ENCODE measurements around the gene IGIP.

The IGIP gene

DNA sequence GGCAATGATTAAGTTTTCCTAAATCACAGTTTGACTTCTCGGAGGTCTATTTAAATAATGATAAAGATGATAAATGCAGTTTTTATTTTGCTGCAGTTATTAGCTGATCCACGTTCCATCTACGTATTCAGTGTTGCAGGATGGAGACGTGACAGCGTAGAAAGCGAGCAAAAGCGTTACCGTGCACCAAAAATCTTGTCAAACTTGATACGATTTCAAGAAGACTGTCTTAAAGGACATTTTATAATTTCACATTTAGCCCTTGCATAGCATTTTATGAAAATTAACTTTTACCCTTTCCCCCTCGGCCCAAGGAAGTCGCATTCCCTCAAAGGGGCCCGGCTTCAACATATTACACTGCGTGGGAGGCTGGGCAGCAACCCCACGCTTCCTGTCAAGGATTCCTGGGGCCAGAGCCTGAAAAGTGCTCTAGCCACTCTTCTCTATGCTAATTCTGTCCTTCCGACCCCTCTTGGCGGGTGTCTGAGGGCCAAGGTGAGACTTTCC, 18.9 kb upstream of the IGIP start:
- FAIRE-seq (no peak), DNase-seq (ENCODE audit: insufficient read length, low spot score) (no peak)
- TF ChIP-seq, protein P1, sequence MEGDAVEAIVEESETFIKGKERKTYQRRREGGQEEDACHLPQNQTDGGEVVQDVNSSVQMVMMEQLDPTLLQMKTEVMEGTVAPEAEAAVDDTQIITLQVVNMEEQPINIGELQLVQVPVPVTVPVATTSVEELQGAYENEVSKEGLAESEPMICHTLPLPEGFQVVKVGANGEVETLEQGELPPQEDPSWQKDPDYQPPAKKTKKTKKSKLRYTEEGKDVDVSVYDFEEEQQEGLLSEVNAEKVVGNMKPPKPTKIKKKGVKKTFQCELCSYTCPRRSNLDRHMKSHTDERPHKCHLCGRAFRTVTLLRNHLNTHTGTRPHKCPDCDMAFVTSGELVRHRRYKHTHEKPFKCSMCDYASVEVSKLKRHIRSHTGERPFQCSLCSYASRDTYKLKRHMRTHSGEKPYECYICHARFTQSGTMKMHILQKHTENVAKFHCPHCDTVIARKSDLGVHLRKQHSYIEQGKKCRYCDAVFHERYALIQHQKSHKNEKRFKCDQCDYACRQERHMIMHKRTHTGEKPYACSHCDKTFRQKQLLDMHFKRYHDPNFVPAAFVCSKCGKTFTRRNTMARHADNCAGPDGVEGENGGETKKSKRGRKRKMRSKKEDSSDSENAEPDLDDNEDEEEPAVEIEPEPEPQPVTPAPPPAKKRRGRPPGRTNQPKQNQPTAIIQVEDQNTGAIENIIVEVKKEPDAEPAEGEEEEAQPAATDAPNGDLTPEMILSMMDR (IDR thresholded peaks at IDR 0.05; ENCODE audit: insufficient read depth, missing control alignments) = no peak

DNA sequence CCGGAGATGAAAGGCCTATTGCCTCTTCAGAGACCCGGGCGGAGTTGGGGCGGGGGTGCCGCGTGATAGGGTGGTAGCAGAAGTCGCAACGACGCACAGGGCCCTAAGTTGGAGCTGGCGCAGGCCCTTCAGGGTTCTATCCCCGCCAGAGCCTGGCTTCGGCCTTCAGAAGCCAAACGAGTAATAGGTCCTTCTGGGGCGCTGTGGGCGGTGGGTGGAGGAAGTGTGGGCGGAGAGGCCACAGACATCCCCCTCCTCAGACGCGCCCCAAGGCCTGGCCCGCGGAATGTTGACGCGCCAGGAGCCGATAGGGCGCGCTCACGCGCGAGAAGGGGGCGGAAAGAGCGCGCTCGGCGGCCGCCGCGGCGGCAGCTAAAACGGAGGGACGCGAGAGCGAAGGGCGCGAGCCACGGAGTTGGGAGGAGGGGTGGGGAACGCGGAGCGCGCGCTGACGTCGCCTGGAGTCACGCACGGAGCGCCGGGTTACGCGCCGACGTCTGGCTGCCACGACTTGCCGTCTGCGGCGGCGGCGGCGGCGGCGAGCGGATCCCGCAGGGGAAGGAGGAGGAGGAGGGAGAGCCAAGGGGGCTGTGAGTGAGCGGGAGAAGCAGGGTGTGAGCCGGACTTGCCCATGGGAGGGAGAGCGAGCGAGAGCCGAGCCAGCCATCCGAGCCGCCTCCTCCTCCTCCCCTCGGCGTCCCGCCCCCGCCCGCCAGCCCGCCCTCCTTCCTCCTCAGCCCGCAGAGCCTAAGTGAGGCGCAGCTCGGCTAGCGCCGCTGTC, 18.2 kb upstream of the IGIP start:
- FAIRE-seq (no peak), DNase-seq (ENCODE audit: insufficient read length, low spot score) (peak; percentile 58)
- TF ChIP-seq, protein P1 (IDR thresholded peaks at IDR 0.05; ENCODE audit: insufficient read depth, missing control alignments) = peak; percentile 12

DNA sequence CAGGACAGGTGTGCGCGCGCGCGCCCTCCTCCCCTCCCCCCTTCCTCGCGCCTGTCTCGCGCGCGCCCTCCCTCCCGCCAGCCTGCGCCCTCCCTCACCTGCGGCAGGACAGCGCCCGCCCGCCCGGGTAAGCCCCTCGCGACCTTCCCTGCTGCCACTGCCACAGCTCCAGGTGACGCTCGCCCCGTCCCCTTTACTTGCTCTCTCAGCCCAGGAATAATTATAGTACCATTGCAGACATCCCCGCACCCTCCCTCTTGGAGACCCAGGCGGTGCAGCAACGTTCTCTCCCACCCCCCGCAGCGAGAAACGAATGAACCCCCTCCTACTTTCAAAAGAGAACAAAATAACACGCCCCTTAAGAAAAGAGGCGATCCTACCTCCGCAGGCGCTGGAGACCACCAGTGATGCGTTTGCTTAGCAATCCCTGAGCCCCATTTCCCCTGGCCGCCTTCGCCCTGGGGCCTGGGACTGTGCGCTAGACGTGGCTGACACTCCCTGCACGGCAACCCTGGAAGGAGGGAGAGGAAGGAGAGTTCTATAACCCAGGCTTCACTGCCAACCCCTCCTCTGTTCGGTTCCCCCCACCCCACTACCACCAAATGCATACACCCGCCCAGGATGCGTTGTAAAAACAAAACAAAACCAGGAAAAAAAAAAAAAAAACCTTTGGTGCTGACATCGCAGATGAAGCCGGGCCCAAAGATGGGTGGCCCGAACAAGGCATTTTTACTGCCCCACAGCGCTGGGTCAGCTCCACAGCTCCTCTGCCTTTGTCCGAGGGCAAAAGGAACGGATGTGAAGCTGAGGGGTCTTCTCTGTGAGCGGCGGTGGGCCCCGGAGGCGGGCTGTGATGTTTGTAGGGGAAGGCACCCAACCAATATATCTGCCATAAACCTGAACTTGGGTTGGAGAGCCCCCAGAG, 17.4 kb upstream of the IGIP start:
- FAIRE-seq = no peak
- no peak for DNase-seq (ENCODE audit: insufficient read length, low spot score)
- TF ChIP-seq, protein P1 (IDR thresholded peaks at IDR 0.05; ENCODE audit: insufficient read depth, missing control alignments) = no peak

DNA sequence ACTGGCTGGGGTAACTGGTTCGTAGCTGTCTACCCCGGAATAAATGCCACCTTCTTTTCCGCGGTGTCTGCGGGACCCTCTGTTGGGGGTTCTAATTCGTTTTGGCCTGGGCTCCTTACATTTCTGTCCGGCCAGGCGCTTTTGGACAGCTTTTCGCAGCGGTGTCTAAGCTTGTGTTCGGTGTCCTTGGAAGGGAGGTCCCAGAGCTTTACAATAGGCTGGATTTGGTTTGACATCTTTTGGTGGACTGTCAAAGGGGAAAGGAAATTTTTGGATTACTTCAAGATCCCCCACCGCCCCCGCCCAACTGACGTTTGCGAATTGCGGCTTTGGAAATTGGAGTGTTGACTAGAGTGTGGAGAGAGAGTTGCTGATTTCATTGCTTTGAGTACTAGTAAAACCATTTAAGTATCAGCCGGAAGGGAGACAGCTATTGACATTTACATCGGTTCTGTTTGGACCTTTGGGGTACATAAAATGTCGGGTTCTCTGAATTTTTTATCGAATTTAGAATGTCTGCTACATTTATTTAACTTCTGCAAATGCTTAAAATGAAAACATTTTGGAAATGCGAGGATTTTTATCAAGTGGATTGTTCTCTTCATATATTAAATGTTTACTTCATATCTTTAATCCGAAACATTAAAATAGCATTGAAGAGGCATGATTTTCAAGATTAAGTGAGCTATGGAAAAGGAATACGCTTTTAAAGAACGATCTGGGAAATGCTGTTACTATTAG, 16.5 kb upstream of the IGIP start:
- DNase-seq (ENCODE audit: insufficient read length, low spot score) (no peak), FAIRE-seq (peak; percentile 6)

DNA sequence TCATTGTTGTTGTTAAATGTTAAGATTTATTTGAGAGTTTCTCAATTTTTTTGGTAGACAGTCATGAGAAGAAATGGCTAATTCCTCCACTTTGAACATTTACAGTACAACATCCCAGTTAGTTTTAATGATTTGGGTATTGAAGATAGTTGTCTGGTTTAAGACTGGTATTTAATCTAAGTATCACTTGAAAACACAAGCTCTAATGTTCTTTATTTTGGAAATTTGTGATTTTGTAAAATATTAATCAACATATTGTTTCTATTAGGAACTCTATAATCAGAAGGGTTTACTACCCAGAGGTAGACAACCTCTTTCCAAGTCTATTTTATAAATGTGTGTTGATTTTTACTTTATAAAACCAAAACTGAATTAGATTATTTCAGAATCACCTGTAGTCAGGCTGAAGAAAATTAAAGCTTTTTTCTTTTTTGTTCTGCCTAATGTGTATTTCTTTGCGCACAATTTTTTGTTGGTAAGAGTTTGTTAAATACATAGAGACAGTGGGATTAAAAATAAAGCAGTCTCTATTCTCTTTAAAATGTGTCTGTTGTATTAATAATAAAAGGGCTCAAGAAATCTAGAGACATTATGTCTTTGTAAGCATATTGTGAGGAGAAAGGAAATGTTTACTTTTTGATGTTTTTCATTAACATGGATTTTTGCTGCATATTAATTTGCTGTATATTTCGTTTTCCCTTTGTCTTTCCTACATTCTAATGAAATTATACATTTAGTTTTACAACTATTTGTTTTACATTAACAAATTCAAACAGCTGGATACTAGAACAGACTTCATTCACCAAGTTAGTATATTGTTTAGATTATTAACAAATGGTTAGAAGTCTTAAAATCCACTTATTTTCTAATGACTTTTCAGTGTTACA, 15.7 kb upstream of the IGIP start:
- TF ChIP-seq, protein P1 (IDR thresholded peaks at IDR 0.05; ENCODE audit: insufficient read depth, missing control alignments) = no peak
- FAIRE-seq = peak; percentile 41
- no peak for DNase-seq (ENCODE audit: insufficient read length, low spot score)

More for the DNA sequence above, 16.5 kb upstream of the IGIP start:
- TF ChIP-seq, protein P1 (IDR thresholded peaks at IDR 0.05; ENCODE audit: insufficient read depth, missing control alignments) = no peak

DNA sequence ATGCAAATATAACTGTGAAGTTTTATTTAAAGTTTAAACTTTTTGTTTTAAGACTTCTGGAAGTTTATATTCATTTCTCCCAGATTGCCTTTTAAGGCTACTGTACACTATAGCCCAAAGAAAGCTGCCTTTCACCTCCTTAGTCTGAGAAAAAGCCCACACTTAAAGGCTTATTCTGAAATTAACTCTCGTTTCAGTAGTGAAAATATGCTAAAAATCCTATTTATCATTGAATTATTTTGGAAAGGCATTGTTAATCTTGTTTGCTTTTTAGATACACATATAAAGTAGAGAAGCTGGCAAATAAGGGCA, 15.1 kb upstream of the IGIP start:
- TF ChIP-seq, protein P1 (IDR thresholded peaks at IDR 0.05; ENCODE audit: insufficient read depth, missing control alignments) = no peak
- DNase-seq (ENCODE audit: insufficient read length, low spot score) (no peak), FAIRE-seq (no peak)
